Heart right ventricle (tissue), 16 donors: Measurements from ENCODE around the gene FAM174B. TPM values are rescaled to one million over a fixed set of nuclear protein-coding genes. Genes with fewer than 3 reads are reported as not detected.

Experiments used
- ATAC-seq, 8 donors: fragments of 200-7000 bp; cut with Tn5 transposase; one replicate each; pipeline ENCODE4 v1.9.1; 2020; ENCODE audit warnings: mild to moderate bottlenecking in 8 of 8, moderate library complexity in 8 of 8, moderate number of reproducible peaks in 1 of 8
- DNase-seq, 2 donors: peaks; one replicate each; pipeline ENCODE4 v3.0.0-alpha.2; 2020
- H3K27ac ChIP-seq, 10 donors: fragments of 200-600 bp; sonication (generic) in 2 of 10; one replicate each; pipeline versions ENCODE4 v1.5.0 to v1.8.0; 2020 to 2022; ENCODE audit warnings: mild to moderate bottlenecking in 3 of 10
- H3K27me3 ChIP-seq, 7 donors: fragments of 200-600 bp; one replicate each; pipeline ENCODE4 v1.8.0; 2021 to 2022; ENCODE audit warnings: mild to moderate bottlenecking in 2 of 7
- H3K36me3 ChIP-seq, 9 donors: fragments of 200-600 bp; sonication (generic) in 1 of 9; one replicate each; pipeline versions ENCODE4 v1.5.0 to v1.8.0; 2020 to 2022; ENCODE audit warnings: mild to moderate bottlenecking in 2 of 9
- H3K4me1 ChIP-seq, 9 donors: fragments of 200-600 bp; sonication (generic) in 1 of 9; one replicate each; pipeline versions ENCODE4 v1.5.0 to v1.8.0; 2020 to 2022; ENCODE audit warnings: mild to moderate bottlenecking in 4 of 9
- H3K4me3 ChIP-seq, 10 donors: fragments of 200-600 bp; sonication (generic) in 2 of 10; one replicate each; pipeline versions ENCODE4 v1.5.0 to v1.8.0; 2020 to 2022; ENCODE audit warnings: mild to moderate bottlenecking in 7 of 10, moderate library complexity in 2 of 10
- H3K9me3 ChIP-seq, 11 donors: fragments of 200-600 bp in 10 of 11; sonication (generic) in 2 of 11; one replicate each; pipeline versions ENCODE4 v1.5.0 to v1.8.0; 2013 to 2022; ENCODE audit warnings: mild to moderate bottlenecking in 2 of 11, control low read depth in 1 of 11, moderate library complexity in 1 of 11
- CTCF ChIP-seq, 9 donors: fragments of 200-600 bp; sonication (generic) in 2 of 9; IDR thresholded peaks; one replicate each; pipeline versions ENCODE4 v1.5.0 to v1.8.0; 2021 to 2022; ENCODE audit warnings: antibody characterized with exemption in 9 of 9, mild to moderate bottlenecking in 5 of 9, moderate library complexity in 1 of 9
- whole genome bisulfite sequencing, 2 donors: extraction: QIAGEN DNeasy Blood & Tissue Kit; methylation state at CpG; one replicate each; pipeline ENCODE4 v1.1.7; 2013; ENCODE audit warnings: inconsistent platforms in 1 of 2; 5-methylcytosine and 5-hydroxymethylcytosine counted together
- intact Hi-C, 10 donors: fragments of 100-400 bp; cut with DNase I; formaldehyde crosslinking; loops; one replicate each; pipeline versions ENCODE4 v1.11.1 to v1.14.2; 2022
- polyA plus RNA-seq, 2 donors: library from polyadenylated mRNA; stranded (reverse); fragments of 200-250 nt; gene quantifications; one replicate each; pipeline ENCODE4 v1.2.3, GENCODE V29; 2013
- total RNA-seq, 10 donors: library from RNA; stranded (reverse); fragmentation: NEBNext Ultra II Directional in 3 of 10; extraction: Animal tissue kit (Norgen Biotek cat#: 25700) in 3 of 10; gene quantifications; one replicate each; pipeline versions ENCODE4 v1.2.1 to v1.2.4, GENCODE V29; 2021 to 2023
- donor health status: Arrhythmogenic right ventricular cardiomyopathy.
- donor health status: ischemic (EF 13 %, LVEDD 7.1; RV severe dilation, severe dysfunction).
- donor health status: healthy with polysubstance abuse.
- donor health status: DM: no; HTN: yes; CAD: no.
- donor health status: DM: no; HTN: no; CAD: no.
- donor health status: ischemic (EF 25% LVEDD 6.9; RV normal size, moderate dysfunction).
- donor health status: ischemic (EF 25% LVEDD 5.7; RV mildly dilated, moderate dysfunction).
- donor health status: healthy.
- donor health status: DM: yes; HTN: yes; CAD: no.
- donor health status: Ischemic cardiomyopathy.
- donor health status: ischemic (EF 35%, LVEDD 5.7; RV mildly dilated, moderate dysfunction).
- donor health status: nonischemic (EF 11% LVEDD 7.7; RV severe dilation, severe dysfunction).
- donor health status: DM: yes; HTN: yes; CAD: no.
- donor health status: PGD.
- donor health status: ischemic (EF 29% LVEDD 5.4; RV normal size, mild dysfunction).
- donor health status: nonischemic (EF 23%, LVEDD 6.1; RV moderate dilation, normal function).

The FAM174B gene
- total and polyA plus RNA-seq, 12 donors = 6.1 to 16.9 (median 10.8) TPM

GRCh38 chr15:92586966-92587365 lies 68.6 kb downstream of the FAM174B start:
- intact Hi-C loops = no loop called here
- H3K36me3 ChIP-seq = no peaks in the 10 kb centered on the region
- TF ChIP-seq CTCF (IDR thresholded peaks at IDR 0.05) = no peak
- DNase-seq (no peak), ATAC-seq (no peak)
- no peak overlapping the region for H3K4me3 ChIP-seq
- H3K27me3 ChIP-seq = peaks cover 0 to 7% (median 0%) of the 10 kb centered on the region in 7 donors
- no peak overlapping the region for H3K27ac ChIP-seq
- no peaks in the 10 kb centered on the region for H3K9me3 ChIP-seq
- H3K4me1 ChIP-seq = peaks cover 0 to 5% (median 0%) of the 10 kb centered on the region in 9 donors
- WGBS, 2 donors = 87 to 93% methylated on average over 6 of the region's 6 CpGs

GRCh38 chr15:92586383-92586942 lies 69.1 kb downstream of the FAM174B start:
- H3K36me3 ChIP-seq = no peaks in the 10 kb centered on the region
- intact Hi-C loops = no loop called here

GRCh38 chr15:92584105-92584504 lies 71.5 kb downstream of the FAM174B start:
- no peaks in the 10 kb centered on the region for H3K9me3 ChIP-seq
- peaks cover 0 to 5% (median 0%) of the 10 kb centered on the region in 9 donors for H3K4me1 ChIP-seq
- H3K4me3 ChIP-seq = no peak overlapping the region
- 63 to 74% methylated on average over 4 of the region's 4 CpGs for WGBS, 2 donors
- DNase-seq (no peak), ATAC-seq (peak in 3 of 8 donors; percentile 15 to 55 (median 54))
- H3K27ac ChIP-seq = no peak overlapping the region
- H3K27me3 ChIP-seq = peaks cover 0 to 7% (median 0%) of the 10 kb centered on the region in 7 donors
- no peak for TF ChIP-seq CTCF (IDR thresholded peaks at IDR 0.05)
- H3K36me3 ChIP-seq = no peaks in the 10 kb centered on the region
- intact Hi-C loops = no loop called here

More at GRCh38 chr15:92586383-92586942, 69.1 kb downstream of the FAM174B start:
- H3K4me1 ChIP-seq = peaks cover 0 to 5% (median 0%) of the 10 kb centered on the region in 9 donors
- DNase-seq (no peak), ATAC-seq (no peak)
- H3K27ac ChIP-seq = no peak overlapping the region
- H3K4me3 ChIP-seq = no peak overlapping the region
- no peaks in the 10 kb centered on the region for H3K9me3 ChIP-seq
- WGBS, 2 donors = 82 to 85% methylated on average over 8 of the region's 8 CpGs
- TF ChIP-seq CTCF (IDR thresholded peaks at IDR 0.05) = no peak
- peaks cover 0 to 7% (median 0%) of the 10 kb centered on the region in 7 donors for H3K27me3 ChIP-seq

GRCh38 chr15:92583096-92584034 lies 72.2 kb downstream of the FAM174B start:
- Histone ChIP-seq H3K36me3 (no peaks in the 10 kb centered on the region), H3K4me1 (peaks cover 0 to 5% (median 0%) of the 10 kb centered on the region in 9 donors), H3K9me3 (no peaks in the 10 kb centered on the region), H3K27ac (no peak overlapping the region), H3K4me3 (no peak overlapping the region), H3K27me3 (peaks cover 0 to 7% (median 0%) of the 10 kb centered on the region in 7 donors)
- no peak for ATAC-seq
- intact Hi-C loops = no loop called here
- TF ChIP-seq CTCF (IDR thresholded peaks at IDR 0.05) = no peak
- no peak for DNase-seq
- WGBS, 2 donors = 79 to 85% methylated on average over 19 of the region's 19 CpGs
